Measurements from ENCODE around the gene WFDC10B. TPM values are rescaled to one million over a fixed set of nuclear protein-coding genes. Genes with fewer than 3 reads are reported as not detected.
"Not testable (repeated sequence)": the region's sequence is repeated elsewhere in the genome, so short reads cannot be mapped to it uniquely, and the experiment has no call there.

The WFDC10B gene
- total RNA-seq, 2 experiments from 2014 or later, result not detected

DNA sequence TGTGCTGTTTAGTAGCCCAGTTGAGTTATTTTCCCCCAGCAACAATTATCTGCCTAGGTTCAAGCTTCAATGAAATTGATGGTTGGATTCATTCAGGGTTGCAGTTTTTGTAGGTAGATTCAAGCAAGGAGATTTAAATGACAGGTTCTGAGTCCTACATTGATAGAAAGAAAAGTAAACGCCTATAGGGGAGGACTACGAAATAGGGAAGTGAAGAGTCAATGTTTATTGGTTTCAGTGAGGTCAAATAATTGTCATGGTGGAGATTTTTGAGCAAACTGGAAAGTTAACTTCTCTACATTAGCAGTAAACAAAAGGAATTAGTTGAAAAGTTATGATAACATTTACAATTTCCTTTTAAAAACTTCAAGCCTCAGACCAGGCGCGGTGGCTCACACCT lies 3.7 kb downstream of the WFDC10B start:
- DNase-seq, result no peak
- no peaks in the 10 kb centered on the region for H3K4me1 Mint-ChIP-seq (ENCODE audit: low read depth)
- H3K9me3 Mint-ChIP-seq, result no peaks in the 10 kb centered on the region
- intact Hi-C loops (cut with micrococcal nuclease), result no loop called here
- no peaks in the 10 kb centered on the region for H3K36me3 Mint-ChIP-seq (ENCODE audit: low read depth)
- CTCF ChIA-PET, result no interaction called here
- no peak overlapping the region for H3K27ac Mint-ChIP-seq
- H3K4me3 Mint-ChIP-seq, result no peak overlapping the region
- H3K27me3 Mint-ChIP-seq (ENCODE audit: low read depth), result peaks cover 21% of the 10 kb centered on the region

DNA sequence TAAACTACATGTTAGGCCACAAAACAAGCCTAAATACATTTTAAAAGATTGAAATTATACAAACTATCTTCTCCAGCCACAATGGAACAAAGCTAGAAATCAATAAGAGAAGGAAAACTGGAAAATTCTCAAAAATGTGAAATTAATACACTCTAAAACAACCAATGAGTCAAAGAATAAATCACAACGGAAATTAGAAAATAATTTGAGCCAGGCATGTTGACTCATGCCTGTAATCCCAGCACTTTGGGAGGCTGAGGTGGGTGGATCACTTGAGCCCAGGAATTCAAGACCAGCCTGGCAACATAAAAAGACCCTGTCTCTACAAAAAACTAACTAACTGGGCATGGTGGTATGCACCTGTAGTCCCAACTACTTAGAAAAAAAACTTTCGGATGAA lies 9.3 kb downstream of the WFDC10B start:
- DNase-seq, result no peak
- H3K27ac Mint-ChIP-seq, result no peak overlapping the region
- no peaks in the 10 kb centered on the region for H3K4me1 Mint-ChIP-seq (ENCODE audit: low read depth)
- no peaks in the 10 kb centered on the region for H3K9me3 Mint-ChIP-seq
- H3K4me3 Mint-ChIP-seq, result no peak overlapping the region
- CTCF ChIA-PET, result no interaction called here
- no peaks in the 10 kb centered on the region for H3K36me3 Mint-ChIP-seq (ENCODE audit: low read depth)
- H3K27me3 Mint-ChIP-seq (ENCODE audit: low read depth), result peaks cover 34% of the 10 kb centered on the region
- intact Hi-C loops (cut with micrococcal nuclease), result no loop called here

DNA sequence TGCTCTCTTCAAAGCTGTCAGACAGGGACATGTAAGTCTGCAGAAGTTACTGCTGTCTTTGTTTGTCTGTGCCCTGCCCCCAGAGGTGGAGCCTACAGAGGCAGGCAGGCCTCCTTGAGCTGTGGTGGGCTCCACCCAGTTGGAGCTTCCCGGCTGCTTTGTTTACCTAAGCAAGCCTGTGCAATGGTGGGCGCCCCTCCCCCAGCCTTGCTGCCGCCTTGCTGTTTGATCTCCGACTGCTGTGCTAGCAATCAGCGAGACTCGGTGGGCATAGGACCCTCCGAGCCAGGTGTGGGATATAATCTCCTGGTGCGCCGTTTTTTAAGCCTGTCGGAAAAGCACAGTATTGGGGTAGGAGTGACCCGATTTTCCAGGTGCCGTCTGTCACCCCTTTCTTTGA lies 11.5 kb downstream of the WFDC10B start:
- H3K4me3 Mint-ChIP-seq; H3K9me3 Mint-ChIP-seq; H3K36me3 Mint-ChIP-seq (ENCODE audit: low read depth); DNase-seq; H3K4me1 Mint-ChIP-seq (ENCODE audit: low read depth); intact Hi-C loops (cut with micrococcal nuclease); H3K27ac Mint-ChIP-seq; CTCF ChIA-PET: not testable (repeated sequence)
- H3K27me3 Mint-ChIP-seq (ENCODE audit: low read depth), result peaks cover 36% of the 10 kb centered on the region

DNA sequence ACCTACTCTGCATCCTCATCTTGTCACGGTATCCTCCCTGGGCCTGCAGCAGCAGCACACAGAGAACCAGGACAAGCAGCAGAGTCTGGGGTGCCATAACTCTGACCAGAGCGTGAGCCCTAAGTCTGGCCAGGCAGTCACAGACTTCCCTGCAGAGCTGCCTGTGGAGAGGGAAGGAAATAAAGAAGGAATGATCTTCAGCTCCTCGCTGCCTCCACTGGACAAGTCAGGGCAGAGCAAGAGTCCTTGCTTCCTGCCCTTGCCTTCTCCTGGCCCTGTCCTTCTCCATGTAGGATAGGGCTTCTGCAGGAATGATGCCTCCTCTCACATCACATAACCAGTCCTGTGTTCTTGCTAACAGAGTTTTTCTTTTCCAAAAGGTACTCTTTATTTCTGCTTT lies 18.9 kb downstream of the WFDC10B start:
- H3K9me3 Mint-ChIP-seq, result no peaks in the 10 kb centered on the region
- DNase-seq, result no peak
- H3K4me3 Mint-ChIP-seq, result no peak overlapping the region
- H3K27ac Mint-ChIP-seq, result no peak overlapping the region
- intact Hi-C loops (cut with micrococcal nuclease), result no loop called here
- H3K36me3 Mint-ChIP-seq (ENCODE audit: low read depth), result no peaks in the 10 kb centered on the region
- peaks cover 15% of the 10 kb centered on the region for H3K27me3 Mint-ChIP-seq (ENCODE audit: low read depth)
- CTCF ChIA-PET, result no interaction called here
- no peaks in the 10 kb centered on the region for H3K4me1 Mint-ChIP-seq (ENCODE audit: low read depth)

DNA sequence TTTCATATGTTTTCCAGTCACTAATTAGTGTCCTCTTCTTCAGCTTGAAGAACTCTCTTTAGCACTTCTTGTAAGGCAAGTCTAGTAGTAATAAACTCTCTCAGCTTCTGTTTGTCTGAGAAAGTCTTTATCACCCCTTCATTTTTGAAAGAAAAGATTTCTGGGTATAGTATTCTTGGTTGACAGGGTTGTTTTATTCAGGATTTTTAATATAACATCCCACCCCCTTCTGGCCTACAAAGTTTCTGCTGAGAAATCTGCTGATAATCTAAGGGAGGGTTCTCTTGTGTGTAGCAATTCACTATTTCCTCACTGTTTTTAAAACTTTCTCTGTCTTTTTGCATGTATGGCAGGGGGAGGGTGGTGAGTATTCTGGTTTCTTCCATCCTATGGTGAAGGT lies 25.2 kb downstream of the WFDC10B start:
- CTCF ChIA-PET, result interaction anchor here (0.8 kb wide), 1 partner anchor 91 kb away, joined by 3 read pairs; no protein-coding TSS in a partner anchor
- H3K4me3 Mint-ChIP-seq, result no peak overlapping the region
- peaks cover 25% of the 10 kb centered on the region for H3K27me3 Mint-ChIP-seq (ENCODE audit: low read depth)
- intact Hi-C loops (cut with micrococcal nuclease), result no loop called here
- DNase-seq, result no peak
- peaks cover 5% of the 10 kb centered on the region for H3K36me3 Mint-ChIP-seq (ENCODE audit: low read depth)
- H3K9me3 Mint-ChIP-seq, result peaks cover 27% of the 10 kb centered on the region
- H3K4me1 Mint-ChIP-seq (ENCODE audit: low read depth), result no peaks in the 10 kb centered on the region
- no peak overlapping the region for H3K27ac Mint-ChIP-seq

DNA sequence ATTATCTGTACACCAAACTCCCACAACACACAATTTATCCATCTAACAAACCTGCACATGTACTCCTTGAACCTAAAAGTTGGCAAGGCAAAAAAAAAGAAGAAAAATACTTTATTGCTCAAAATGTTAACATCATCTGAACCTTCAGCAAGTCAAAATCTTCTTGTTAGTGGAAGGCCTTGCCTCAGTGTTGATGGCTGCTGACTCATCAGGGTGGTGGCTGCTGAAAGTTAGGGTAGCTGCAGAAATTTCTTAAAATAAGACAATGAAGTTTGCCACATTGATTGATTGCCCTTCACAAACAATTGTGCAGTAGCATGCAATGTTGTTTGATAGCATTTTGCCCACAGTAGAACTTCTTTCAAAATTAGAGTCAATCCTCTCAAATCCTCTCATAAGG lies 32.1 kb downstream of the WFDC10B start:
- H3K36me3 Mint-ChIP-seq (ENCODE audit: low read depth), result peaks cover 1% of the 10 kb centered on the region
- H3K9me3 Mint-ChIP-seq, result peaks cover 7% of the 10 kb centered on the region
- peaks cover 29% of the 10 kb centered on the region for H3K27me3 Mint-ChIP-seq (ENCODE audit: low read depth)

DNA sequence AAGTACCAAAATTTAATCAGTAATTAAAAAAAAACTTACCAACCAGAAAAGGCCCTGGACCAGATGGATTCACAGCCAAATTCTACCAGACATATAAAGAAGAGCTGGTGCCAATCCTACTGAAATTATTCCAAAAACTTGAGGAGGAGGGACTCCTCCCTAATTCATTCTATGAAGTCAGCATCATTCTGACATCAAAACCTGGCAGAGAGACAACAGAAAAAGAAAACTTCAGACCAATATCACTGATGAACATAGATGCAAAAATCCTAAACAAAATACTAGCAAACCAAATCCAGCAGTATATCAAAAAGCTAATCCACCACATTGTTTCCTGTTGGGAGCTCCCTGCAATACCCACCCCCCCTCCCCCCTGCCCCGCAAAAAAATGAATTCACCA lies 34.7 kb downstream of the WFDC10B start, which contains the start of gene WFDC11:
WFDC11 (minus strand) TSS at position 101 of the 400 bp plus-strand sequence. CDS start 19,639 bp downstream, outside the sequence.
- CTCF ChIA-PET, result no interaction called here

More for the DNA sequence above, 32.1 kb downstream of the WFDC10B start:
- Mint-ChIP-seq H3K4me3 (no peak overlapping the region), H3K4me1 (ENCODE audit: low read depth) (no peaks in the 10 kb centered on the region), H3K27ac (no peak overlapping the region)
- intact Hi-C loops (cut with micrococcal nuclease), result no loop called here
- no peak for DNase-seq
- CTCF ChIA-PET, result no interaction called here

DNA sequence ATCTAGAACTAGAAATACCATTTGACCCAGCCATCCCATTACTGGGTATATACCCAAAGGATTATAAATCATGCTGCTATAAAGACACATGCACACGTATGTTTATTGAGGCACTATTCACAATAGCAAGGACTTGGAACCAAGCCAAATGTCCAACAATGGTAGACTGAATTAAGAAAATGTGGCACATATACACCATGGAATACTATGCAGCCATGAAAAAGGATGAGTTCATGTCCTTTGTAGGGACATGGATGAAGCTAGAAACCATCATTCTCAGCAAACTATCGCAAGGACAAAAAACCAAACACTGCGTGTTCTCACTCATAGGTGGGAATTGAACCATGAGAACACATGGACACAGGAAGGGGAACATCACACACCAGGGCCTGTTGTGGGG lies 47.8 kb downstream of the WFDC10B start:
- H3K4me1 Mint-ChIP-seq (ENCODE audit: low read depth); H3K4me3 Mint-ChIP-seq; H3K36me3 Mint-ChIP-seq (ENCODE audit: low read depth); intact Hi-C loops (cut with micrococcal nuclease); H3K27me3 Mint-ChIP-seq (ENCODE audit: low read depth); H3K27ac Mint-ChIP-seq; DNase-seq: not testable (repeated sequence)
- peaks cover 11% of the 10 kb centered on the region for H3K9me3 Mint-ChIP-seq
- CTCF ChIA-PET, result interaction anchor here (1.5 kb wide), 1 partner anchor 114 kb away, joined by 6 read pairs; no protein-coding TSS in a partner anchor

More for the DNA sequence above, 34.7 kb downstream of the WFDC10B start, which contains the start of gene WFDC11:
- Mint-ChIP-seq H3K4me3 (no peak within 1 kb of the TSS), H3K27me3 (ENCODE audit: low read depth) (peaks cover 23% of the 10 kb centered on the region), H3K9me3 (no peaks in the 10 kb centered on the region), H3K4me1 (ENCODE audit: low read depth) (no peaks in the 10 kb centered on the region), H3K27ac (no peak within 1 kb of the TSS), H3K36me3 (ENCODE audit: low read depth) (no peaks in the 10 kb centered on the region)
- intact Hi-C loops (cut with micrococcal nuclease), result no loop called here
- no peak for DNase-seq

DNA sequence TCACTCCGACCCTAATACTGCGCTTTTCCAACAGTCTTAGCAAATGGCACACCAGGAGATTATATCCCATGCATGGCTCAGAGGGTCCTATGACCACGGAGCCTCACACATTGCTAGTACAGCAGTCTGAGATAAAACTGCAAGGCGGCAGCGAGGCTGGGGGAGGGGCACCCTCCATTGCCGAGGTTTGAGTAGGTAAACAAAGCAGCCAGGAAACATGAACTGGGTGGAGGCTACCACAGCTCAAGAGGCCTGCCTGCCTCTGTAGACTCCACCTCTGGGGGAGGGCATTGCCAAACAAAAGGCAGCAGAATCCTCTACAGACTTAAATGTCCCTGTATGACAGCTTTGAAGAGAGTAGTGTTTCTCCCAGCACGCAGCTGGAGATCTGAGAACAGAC lies 53.1 kb downstream of the WFDC10B start:
- CTCF ChIA-PET; H3K4me3 Mint-ChIP-seq; DNase-seq; H3K4me1 Mint-ChIP-seq (ENCODE audit: low read depth); H3K9me3 Mint-ChIP-seq; H3K36me3 Mint-ChIP-seq (ENCODE audit: low read depth); H3K27ac Mint-ChIP-seq; intact Hi-C loops (cut with micrococcal nuclease): not testable (repeated sequence)
- H3K27me3 Mint-ChIP-seq (ENCODE audit: low read depth), result peaks cover 13% of the 10 kb centered on the region

DNA sequence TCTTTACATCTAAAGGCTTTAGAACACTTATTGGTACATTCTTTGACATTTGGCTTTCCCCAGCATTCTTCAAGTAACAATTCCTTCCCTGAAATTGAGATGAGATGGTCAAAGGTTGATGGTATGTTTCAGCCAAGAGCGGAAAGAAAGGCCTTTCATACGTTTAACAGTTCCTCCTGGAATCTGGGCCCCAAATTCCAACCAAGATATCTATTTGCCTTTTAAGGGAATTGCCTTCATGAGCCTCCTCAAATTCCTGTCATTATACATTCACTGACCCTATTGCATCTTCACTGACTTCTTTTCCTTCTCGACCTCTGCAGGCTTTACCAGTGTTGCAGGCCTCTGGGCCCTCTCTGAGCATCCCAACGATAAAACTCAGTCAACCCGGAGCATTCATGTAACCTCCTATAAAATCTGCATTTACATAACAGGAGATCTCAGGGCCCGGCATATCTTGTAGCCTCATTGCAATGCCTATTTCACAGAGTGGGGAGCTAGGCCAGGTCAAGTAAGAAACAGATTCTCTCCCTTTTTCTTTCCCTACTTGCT lies 55.4 kb downstream of the WFDC10B start:
- CTCF ChIA-PET, result interaction anchor here (1.3 to 2.7 kb wide), 2 partner anchors 20 to 122 kb away, joined by 4 to 9 read pairs; partner anchors contain the start of gene WFDC10A
- Mint-ChIP-seq H3K27me3 (ENCODE audit: low read depth) (peaks cover 8% of the 10 kb centered on the region), H3K4me1 (ENCODE audit: low read depth) (no peaks in the 10 kb centered on the region), H3K36me3 (ENCODE audit: low read depth) (no peaks in the 10 kb centered on the region), H3K9me3 (no peaks in the 10 kb centered on the region), H3K4me3 (no peak overlapping the region), H3K27ac (no peak overlapping the region)
- intact Hi-C loops (cut with micrococcal nuclease), result no loop called here
- no peak for DNase-seq

DNA sequence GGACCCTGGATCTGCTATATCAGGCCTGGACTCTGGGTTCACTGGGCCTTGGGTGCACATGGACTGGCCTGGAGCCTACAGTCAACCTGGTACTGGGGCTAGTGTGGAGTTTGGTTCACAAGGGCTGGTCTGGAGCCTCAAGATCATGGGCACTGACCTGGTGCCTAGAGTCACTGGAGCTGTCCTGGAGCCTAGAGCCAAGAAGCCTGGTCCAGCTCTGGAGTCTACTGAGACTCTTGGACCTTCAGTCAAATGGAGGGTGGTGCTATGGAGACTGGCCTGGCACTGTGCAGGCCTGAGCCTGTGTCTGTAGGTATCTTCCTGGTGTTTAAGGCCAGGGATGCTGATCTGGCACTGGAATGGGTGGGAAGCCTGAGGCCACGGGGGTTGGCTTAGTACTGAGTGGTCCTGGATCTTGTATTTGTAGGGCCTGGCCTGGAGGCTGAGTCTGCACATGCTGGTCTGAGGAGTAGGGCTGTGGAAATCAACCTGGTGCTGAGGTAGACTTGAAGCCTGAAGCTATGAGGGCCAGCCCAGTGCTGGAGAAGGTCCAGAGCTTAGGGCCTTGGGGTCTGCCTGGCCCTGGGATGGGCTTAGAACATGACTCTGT lies 57.3 kb downstream of the WFDC10B start:
- no peak for DNase-seq
- Mint-ChIP-seq H3K9me3 (no peaks in the 10 kb centered on the region), H3K4me1 (ENCODE audit: low read depth) (no peaks in the 10 kb centered on the region), H3K4me3 (no peak overlapping the region), H3K27me3 (ENCODE audit: low read depth) (peaks cover 10% of the 10 kb centered on the region), H3K36me3 (ENCODE audit: low read depth) (no peaks in the 10 kb centered on the region), H3K27ac (no peak overlapping the region)
- intact Hi-C loops (cut with micrococcal nuclease), result no loop called here
- CTCF ChIA-PET, result interaction anchor here (2.7 kb wide), 1 partner anchor 124 kb away, joined by 9 read pairs; no protein-coding TSS in a partner anchor

DNA sequence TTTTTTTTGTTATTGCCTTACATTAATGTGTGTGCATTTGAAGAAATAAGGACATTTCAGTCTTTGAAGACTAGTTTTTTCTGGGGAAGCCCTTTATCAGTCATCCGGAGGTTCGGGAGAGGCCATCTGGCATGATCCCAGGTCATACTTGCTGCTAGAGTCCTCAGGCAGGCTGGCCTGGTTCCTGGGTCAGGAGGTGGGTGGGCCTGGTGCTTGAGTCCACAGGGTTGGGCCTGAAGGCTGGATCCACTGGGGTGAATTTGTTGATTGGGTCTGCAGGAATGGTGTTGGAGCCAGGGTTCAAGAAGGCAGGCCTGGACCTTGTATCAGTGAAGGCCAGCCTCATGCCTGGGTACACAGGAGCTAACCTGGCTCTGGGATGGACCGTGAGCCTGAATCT lies 57.9 kb downstream of the WFDC10B start:
- Mint-ChIP-seq H3K4me1 (ENCODE audit: low read depth) (no peaks in the 10 kb centered on the region), H3K9me3 (no peaks in the 10 kb centered on the region), H3K27me3 (ENCODE audit: low read depth) (peaks cover 10% of the 10 kb centered on the region), H3K4me3 (no peak overlapping the region), H3K36me3 (ENCODE audit: low read depth) (no peaks in the 10 kb centered on the region), H3K27ac (no peak overlapping the region)
- DNase-seq, result no peak
- intact Hi-C loops (cut with micrococcal nuclease), result no loop called here
- CTCF ChIA-PET, result interaction anchor here (2.7 kb wide), 1 partner anchor 124 kb away, joined by 9 read pairs; no protein-coding TSS in a partner anchor

DNA sequence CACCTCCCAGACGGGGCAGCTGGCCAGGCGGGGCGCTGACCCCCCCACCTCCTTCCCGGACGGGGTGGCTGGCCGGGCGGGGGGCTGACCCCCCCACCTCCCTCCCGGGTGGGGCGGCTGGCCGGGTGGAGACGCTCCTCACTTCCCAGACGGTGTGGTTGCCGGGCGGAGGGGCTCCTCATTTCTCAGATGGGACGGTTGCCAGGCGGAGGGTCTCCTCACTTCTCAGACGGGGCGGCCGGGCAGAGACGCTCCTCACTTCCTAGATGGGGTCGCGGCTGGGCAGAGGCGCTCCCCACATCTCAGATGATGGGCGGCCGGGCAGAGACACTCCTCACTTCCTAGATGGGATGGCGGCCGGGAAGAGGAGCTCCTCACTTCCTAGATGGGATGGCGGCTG lies 59.0 kb downstream of the WFDC10B start:
- DNase-seq; H3K4me1 Mint-ChIP-seq (ENCODE audit: low read depth); H3K27me3 Mint-ChIP-seq (ENCODE audit: low read depth); H3K27ac Mint-ChIP-seq; CTCF ChIA-PET; H3K36me3 Mint-ChIP-seq (ENCODE audit: low read depth); H3K4me3 Mint-ChIP-seq; H3K9me3 Mint-ChIP-seq; intact Hi-C loops (cut with micrococcal nuclease): not testable (repeated sequence)
